ENCODE measurements around the gene LMX1B. TPM values are rescaled to one million over a fixed set of nuclear protein-coding genes. Genes with fewer than 3 reads are reported as not detected.

The LMX1B gene
- total RNA-seq, 1 experiment from 2014 or later: not detected

DNA sequence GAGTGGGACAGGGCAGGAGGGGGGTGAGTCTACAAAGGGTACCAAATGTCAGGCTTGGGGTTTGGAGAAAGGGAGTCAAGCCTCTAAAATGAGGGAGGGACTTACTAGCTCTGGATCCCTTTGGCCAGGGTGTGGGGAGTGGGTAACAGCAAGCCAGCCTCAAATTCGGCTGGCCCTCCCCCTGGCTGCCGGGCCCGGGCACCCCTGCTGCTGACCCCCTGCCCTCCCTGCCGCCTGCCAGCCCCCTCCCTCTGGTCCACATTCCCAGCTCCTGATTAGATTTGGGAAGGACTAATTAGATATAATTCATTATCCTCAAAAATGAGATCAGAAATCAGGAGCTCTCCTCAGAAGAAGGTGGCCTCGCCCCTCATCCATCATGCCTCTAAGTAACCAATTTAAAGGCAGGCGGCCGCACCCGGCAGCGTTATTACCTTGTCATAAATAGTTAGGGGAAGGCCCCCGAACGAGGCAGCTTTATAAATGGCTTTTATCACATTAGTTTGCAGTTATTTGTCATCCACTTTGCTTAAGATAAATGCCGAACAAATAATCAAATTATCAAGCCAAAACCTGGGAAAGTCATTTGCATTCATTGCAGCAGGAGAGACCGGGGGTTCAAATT is 44.6 kb downstream of the LMX1B start:
- H3K27me3 Mint-ChIP-seq (ENCODE audit: unreplicated experiment): peaks cover 52% of the 10 kb centered on the region
- DNase-seq: no peak
- no peak overlapping the region for H3K27ac Mint-ChIP-seq (ENCODE audit: unreplicated experiment)

DNA sequence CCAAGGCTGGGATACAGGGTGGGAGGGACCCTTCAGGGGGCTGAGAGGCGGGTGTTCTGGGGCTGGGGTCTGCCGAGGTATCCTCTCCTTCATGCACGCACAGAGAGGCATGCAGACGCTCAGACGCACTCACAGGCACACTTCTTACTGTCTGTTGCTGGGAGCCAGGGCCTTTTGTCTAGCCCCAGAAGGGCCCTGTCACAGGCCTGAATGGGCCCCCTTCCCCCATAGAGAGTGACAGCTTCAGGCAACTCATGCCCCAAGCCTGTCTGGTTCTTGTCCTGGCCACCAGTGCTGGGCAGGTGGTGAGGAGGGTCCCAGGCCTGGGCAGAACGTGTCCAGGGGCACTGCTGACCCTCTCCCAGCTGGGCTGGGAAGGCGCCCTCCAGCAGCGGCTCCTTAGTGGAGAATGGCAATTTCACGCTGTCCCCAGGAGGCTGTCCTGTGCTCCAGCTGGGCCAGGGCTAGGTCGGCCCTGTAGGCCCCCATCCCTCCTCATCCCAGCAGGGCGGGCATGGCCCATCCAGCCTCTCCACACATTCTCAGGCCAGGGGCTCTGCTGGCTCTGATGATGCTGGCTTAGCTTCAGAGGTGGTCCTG is 45.3 kb downstream of the LMX1B start:
- DNase-seq: no peak
- BruUV-seq (replicated peaks): no TSS peak
- no peak overlapping the region for H3K27ac Mint-ChIP-seq (ENCODE audit: unreplicated experiment)
- CTCF ChIA-PET: no interaction called here
- no peaks in the 10 kb centered on the region for H3K36me3 Mint-ChIP-seq (ENCODE audit: insufficient read depth, unreplicated experiment)
- intact Hi-C loops (cut with micrococcal nuclease; ENCODE audit: unreplicated experiment): no loop called here
- H3K27me3 Mint-ChIP-seq (ENCODE audit: unreplicated experiment): peaks cover 45% of the 10 kb centered on the region
- no peaks in the 10 kb centered on the region for H3K4me1 Mint-ChIP-seq (ENCODE audit: low read depth, unreplicated experiment)
- no peak overlapping the region for H3K4me3 Mint-ChIP-seq (ENCODE audit: low read depth, unreplicated experiment)
- no peak for TF ChIP-seq CTCF (IDR thresholded peaks at IDR 0.05; ENCODE audit: unreplicated experiment)
- H3K9me3 Mint-ChIP-seq (ENCODE audit: low read depth, unreplicated experiment): no peaks in the 10 kb centered on the region

More for the DNA sequence above, 44.6 kb downstream of the LMX1B start:
- Mint-ChIP-seq H3K36me3 (ENCODE audit: insufficient read depth, unreplicated experiment) (no peaks in the 10 kb centered on the region), H3K9me3 (ENCODE audit: low read depth, unreplicated experiment) (no peaks in the 10 kb centered on the region), H3K4me1 (ENCODE audit: low read depth, unreplicated experiment) (no peaks in the 10 kb centered on the region), H3K4me3 (ENCODE audit: low read depth, unreplicated experiment) (no peak overlapping the region)
- CTCF ChIA-PET: interaction anchor here (1.1 kb wide), 1 partner anchor 32 kb away, joined by 5 read pairs; no protein-coding TSS in a partner anchor
- no TSS peak for BruUV-seq (replicated peaks)
- intact Hi-C loops (cut with micrococcal nuclease; ENCODE audit: unreplicated experiment): no loop called here
- no peak for TF ChIP-seq CTCF (IDR thresholded peaks at IDR 0.05; ENCODE audit: unreplicated experiment)

DNA sequence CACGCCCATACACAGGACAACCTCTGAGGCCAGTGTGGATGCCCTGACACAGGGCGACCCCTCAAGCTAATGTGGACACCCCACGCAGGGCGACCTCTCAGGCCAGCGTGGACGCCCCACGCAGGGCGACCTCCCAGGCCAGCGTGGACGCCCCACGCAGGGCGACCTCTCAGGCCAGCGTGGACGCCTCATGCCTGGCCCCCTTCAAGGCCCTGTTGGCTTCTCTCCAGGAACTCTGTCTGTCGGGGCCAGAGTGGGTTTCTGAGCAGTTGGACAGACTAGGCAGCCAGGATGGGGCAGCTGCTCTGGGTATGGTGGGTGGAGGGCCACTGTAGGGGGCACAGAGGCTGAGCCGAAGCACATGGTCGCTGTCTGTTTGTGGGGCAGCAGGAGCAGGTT is 47.4 kb downstream of the LMX1B start:
- peaks cover 24% of the 10 kb centered on the region for H3K27me3 Mint-ChIP-seq (ENCODE audit: unreplicated experiment)
- no peak overlapping the region for H3K27ac Mint-ChIP-seq (ENCODE audit: unreplicated experiment)
- H3K4me3 Mint-ChIP-seq (ENCODE audit: low read depth, unreplicated experiment): no peak overlapping the region
- no peaks in the 10 kb centered on the region for H3K36me3 Mint-ChIP-seq (ENCODE audit: insufficient read depth, unreplicated experiment)
- H3K9me3 Mint-ChIP-seq (ENCODE audit: low read depth, unreplicated experiment): no peaks in the 10 kb centered on the region
- no peak for TF ChIP-seq CTCF (IDR thresholded peaks at IDR 0.05; ENCODE audit: unreplicated experiment)
- intact Hi-C loops (cut with micrococcal nuclease; ENCODE audit: unreplicated experiment): no loop called here
- peaks cover 8% of the 10 kb centered on the region for H3K4me1 Mint-ChIP-seq (ENCODE audit: low read depth, unreplicated experiment)
- BruUV-seq (replicated peaks): no TSS peak
- DNase-seq: no peak
- CTCF ChIA-PET: interaction anchor here (0.7 to 1.8 kb wide), 2 partner anchors 17 to 19 kb away, joined by 4 read pairs; no protein-coding TSS in a partner anchor

- intact Hi-C loops (cut with micrococcal nuclease; ENCODE audit: unreplicated experiment): loop anchor here (1.0 kb wide), 1 partner anchor 29 kb away; no protein-coding TSS in a partner anchor
- Mint-ChIP-seq H3K9me3 (ENCODE audit: low read depth, unreplicated experiment) (no peaks in the 10 kb centered on the region), H3K27ac (ENCODE audit: unreplicated experiment) (no peak overlapping the region), H3K36me3 (ENCODE audit: insufficient read depth, unreplicated experiment) (no peaks in the 10 kb centered on the region), H3K4me1 (ENCODE audit: low read depth, unreplicated experiment) (peaks cover 8% of the 10 kb centered on the region), H3K4me3 (ENCODE audit: low read depth, unreplicated experiment) (no peak overlapping the region), H3K27me3 (ENCODE audit: unreplicated experiment) (peaks cover 18% of the 10 kb centered on the region)
- CTCF ChIA-PET: interaction anchor here (1.8 kb wide), 1 partner anchor 18 kb away, joined by 4 read pairs; no protein-coding TSS in a partner anchor
- peak; percentile 56 for DNase-seq
- no TSS peak for BruUV-seq (replicated peaks)
- TF ChIP-seq CTCF (IDR thresholded peaks at IDR 0.05; ENCODE audit: unreplicated experiment): no peak
Measured at GRCh38 chr9:126661521-126662251, 48.0 kb downstream of the LMX1B start.

Measured in Calu3 (cell line).